T-helper 1 cell (primary cell): ENCODE measurements around the gene SYK.

Source experiments
- DNase-seq, 5 donors: peaks; one replicate each; pipeline ENCODE4 v3.0.0-alpha.2; 2012 to 2020

Gene SYK

DNA sequence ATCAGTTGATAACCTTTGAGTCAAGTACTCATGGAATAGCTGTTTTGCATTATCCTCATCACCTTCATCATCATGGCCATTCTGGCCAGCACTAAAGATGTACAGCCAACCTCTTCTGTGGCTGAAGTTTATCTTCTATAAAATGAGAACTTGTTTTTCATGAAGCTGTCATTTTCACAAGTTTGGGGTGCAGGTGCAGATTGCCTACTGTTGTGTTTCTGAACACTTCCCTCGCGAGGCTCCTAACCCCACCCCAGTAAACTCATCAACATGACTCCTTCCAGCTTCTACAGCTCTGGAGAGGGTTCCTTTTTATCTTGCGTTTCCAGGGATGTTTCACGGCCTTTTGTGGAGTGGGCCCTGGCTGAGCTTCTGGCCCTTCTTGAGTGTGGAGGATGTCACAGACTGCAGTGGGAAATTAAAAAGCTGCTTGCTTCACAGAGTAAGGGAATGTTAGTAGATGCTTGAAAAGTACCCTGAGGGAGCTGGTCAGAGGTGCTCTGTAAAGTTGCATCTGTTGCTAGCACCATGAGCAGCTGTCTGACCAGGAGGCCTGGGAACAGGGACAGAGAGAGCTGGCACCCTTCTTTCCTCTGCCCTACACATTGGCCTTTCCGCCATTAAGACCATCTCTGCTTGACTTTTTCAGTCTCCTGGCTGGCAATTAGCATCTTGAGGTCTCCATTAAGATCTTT lies 24.9 kb downstream of the SYK start:
- no peak for DNase-seq

DNA sequence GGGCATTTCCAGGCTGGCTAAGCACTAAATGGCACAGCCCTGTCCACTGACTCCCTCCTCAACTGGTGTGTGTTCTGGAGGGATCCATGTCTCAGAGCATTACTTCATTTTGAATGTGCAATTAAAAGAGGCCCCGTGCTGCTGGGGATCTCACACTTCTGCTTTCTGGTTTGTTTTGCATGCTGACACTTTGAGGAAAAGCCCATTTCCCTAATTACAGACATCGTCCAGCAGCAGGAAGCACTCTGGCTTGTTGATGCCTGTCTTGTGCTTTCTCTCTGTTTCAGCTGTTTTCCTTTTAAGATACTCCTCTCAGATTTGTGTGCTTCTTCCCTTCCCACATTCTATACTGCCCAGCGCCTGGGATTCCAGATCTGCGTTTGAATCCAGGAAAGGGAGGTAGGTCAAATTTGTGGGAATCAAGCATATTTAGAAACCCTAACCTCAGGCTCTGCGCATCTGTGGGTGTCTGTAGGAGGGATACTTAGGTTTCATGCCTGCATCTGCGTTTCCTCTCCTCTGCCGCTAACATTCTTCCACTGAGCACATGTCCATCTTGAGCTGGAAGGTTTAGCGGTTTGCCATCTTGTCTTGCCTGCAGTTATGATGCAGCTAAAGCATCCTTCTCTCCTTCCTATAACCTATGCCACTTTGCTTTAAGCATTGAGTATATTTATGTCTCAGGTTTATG lies 25.7 kb downstream of the SYK start:
- no peak for DNase-seq

- no peak for DNase-seq
Measured at GRCh38 chr9:90830051-90830450, 28.4 kb downstream of the SYK start.

DNA sequence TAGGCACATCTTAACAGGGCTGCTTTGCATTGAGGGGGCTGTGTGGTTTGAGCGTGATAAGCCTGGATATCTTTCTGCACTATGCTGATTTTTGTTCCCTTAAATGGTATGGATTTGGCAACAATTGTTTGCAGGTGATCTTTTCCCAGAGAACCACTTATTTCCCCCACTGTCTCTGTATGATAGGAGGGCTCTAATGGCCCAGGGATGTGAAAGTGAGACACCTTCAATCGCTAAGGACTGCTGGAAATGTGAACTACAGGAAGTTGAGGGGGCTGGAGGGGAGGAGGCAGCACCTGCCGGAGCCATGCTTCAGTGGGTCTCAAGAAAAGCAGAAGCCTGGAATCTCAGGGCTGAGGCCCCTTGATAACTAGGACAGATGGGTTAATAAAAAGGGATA lies 29.4 kb downstream of the SYK start:
- DNase-seq: no peak

DNA sequence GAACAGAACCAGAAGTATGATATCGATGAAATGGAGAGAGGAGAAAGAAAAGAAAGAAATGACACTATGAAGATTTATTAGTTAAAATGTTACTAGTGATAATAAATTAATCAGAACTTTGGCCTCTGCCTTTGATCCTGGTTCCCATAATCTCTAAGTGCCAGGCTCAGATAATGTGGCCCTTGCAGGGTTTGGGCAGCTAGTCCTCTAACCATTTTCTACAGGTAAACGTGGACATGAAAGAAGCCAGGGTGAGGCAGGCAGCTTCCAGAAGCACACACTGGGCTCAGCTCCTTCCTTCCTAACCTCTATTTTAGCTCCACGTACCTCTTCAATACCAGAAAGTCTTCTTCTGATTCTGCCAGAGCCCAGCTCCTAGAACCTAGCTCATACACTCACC lies 30.6 kb downstream of the SYK start:
- no peak for DNase-seq

DNA sequence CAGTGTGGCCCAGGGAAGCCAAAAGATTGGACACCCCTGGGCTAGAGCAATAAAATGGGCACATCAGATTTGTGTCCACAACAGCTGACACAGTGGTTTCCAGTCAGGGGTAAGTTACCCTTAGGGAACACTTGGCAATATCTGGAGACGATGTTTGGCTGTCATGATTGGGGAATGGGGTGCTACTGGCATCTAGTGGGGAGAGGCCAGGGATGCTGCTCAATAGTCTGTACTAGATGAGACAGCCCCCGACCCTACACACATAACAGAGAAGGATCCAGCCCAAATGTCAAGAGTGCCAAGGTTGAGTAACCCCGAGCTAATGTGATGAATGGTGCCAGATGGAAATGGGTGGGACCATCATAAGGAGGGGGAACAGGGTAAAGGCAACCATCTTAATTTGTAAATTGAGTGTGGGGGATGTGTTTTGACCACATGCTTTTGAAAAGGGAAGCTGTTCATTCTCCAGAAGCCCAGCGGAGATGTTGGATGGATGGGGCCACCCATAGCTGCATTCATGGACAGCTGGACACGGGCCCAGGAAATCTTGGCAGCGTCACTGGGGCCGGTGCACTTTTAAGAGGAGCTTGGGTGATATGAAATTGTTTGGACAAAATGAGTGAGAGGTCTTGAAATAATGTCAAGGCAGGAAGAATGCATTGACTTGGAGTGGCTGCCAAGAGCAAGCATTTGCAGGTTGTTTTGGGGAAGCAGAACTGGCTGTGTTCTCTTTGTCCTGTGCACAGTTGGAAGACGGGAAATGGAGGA lies 33.4 kb downstream of the SYK start:
- no peak for DNase-seq

- DNase-seq: no peak
Measured at GRCh38 chr9:90836411-90837080, 34.9 kb downstream of the SYK start.

DNA sequence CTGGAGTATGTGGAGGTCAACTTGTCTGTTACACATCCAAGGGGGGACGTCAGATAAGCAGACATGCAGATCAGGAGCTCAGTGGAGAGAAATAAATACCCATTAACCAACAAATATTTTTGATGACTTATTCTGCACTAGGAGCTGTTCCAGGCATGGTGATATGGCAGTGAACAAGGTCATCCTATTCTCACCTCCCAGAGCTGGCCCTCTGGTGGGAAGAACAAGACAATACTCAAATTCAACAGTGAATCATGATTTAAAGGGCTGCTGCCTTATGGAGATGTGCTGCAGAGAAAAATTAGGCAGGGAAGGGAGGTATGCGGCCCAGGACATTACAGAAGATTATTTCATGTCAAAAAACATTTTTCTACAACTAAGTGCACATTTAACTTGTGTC lies 36.5 kb downstream of the SYK start:
- DNase-seq: no peak

- DNase-seq: no peak
Measured at GRCh38 chr9:90838581-90839154, 37.0 kb downstream of the SYK start.

GRCh38 chr9:90839183-90839728 lies 37.6 kb downstream of the SYK start:
- no peak for DNase-seq

- no peak for DNase-seq
Measured at GRCh38 chr9:90840696-90841095, 39.1 kb downstream of the SYK start.

DNA sequence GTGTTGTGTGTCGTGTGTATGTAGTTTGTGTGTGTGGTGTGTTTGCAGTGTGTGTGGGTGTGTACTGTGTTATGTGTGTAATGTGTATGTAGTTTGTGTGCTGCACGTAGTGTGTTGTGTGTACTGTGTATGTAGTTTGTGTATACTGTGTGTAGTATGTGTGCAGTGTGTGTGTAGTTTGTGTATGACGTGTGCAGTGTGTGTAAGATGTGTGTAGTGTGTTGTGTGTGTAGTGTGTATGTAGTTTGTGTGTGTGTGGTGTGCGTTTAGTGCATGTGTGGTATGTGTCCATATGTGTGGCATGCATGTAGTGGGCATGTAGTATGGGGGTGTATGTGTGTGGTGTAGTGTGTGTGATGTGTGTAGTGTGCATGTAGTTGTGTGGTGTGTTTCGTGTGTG lies 39.6 kb downstream of the SYK start:
- DNase-seq: no peak

DNA sequence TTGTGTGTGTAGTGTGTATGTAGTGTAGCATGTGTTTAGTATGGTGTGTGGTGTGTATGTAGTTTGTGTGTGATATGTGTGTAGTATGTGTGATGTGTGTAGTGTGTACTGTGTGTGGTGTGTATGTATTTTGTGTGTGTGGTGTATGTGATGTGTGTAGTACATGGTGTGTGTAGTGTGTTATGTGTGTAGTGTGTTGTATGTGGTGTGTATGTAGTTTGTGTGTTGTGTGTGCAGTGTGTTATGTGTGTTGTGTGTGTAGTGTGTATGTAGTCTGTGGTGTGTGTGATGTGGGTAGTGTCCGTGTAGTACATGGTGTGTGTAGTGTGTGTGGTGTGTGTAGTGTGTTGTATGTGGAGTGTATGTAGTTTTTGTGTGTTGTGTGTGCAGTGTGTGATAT lies 40.0 kb downstream of the SYK start:
- DNase-seq: no peak

DNA sequence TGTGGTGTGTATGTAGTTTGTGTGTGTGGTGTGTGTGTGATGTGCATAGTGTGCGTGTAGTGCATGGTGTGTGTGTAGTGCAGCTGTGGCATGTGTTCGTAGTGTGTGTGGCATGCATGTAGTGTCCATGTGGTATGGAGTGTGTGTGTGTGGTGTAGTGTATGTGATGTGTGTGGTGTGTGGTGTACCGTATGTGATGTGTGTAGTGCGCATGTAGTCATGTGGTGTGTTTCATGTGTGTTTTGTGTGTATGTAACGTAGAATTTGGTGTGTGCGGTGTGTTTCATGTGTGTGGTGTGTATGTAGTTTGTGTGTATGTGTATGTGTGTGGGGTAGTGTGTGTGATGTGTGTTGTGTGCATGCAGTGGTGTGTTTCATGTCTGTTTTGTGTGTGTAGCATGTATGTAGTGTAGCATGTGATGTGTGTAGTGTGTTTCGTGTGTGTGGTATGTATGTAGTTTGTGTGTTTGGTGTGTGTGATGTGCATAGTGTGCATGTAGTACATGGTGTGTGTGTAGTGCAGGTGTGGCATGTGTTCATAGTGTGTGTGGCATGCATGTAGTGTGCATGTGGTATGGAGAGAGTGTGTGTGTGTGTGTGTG lies 40.7 kb downstream of the SYK start:
- no peak for DNase-seq

DNA sequence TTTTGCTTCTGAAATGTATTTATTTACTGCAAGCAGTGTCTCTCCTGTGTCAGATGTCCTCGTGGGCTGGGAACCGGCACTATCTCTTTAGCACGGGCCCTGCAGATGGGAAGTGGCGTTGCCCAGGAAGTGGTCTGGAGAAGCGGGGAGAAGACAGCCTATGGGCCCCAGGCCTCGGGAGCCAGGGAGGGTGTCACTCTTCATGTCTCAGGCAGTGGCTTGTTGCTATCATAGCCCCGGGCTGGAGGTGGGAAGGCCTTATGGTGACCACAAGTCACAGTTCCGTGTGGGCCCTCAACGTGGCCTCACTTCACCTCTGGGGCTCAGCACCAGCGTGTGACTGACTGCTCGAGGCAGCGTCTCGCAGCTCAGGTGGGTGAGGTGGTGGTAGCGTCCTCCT lies 41.4 kb downstream of the SYK start:
- DNase-seq: no peak

- DNase-seq: no peak
Measured at GRCh38 chr9:90843525-90843924, 41.9 kb downstream of the SYK start.

GRCh38 chr9:90844326-90844725 lies 42.7 kb downstream of the SYK start:
- DNase-seq: no peak

DNA sequence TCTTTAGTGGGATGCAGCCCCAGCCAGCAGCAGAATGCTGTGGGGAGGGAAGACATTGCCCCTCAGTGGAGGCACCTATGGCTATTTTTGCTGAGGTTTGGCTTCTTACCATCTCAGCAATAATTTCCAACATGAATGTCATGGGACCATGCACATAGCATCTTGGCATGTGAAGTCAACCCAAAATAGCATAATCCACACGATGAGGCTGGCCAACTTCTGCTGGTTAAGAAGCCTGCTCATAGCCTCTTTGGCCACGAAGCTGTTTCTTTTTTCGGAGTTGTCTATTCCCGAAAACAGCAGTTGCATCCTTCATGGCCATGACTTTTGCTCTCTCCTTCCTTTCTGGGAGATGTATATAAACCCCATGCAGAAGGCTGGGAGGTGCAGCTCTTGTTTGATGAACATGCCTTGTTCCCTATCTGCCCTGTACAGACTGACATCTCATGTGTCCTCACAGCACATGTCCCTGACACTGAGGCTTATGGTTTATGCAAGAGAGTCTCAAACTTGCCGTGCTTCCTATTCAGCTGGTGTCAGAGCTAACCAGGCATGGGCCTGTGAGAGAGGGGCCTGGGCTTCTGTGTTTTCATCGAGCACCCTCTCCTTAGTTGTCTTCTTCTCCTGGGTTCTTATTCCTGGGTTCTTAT lies 45.3 kb downstream of the SYK start:
- DNase-seq: no peak

DNA sequence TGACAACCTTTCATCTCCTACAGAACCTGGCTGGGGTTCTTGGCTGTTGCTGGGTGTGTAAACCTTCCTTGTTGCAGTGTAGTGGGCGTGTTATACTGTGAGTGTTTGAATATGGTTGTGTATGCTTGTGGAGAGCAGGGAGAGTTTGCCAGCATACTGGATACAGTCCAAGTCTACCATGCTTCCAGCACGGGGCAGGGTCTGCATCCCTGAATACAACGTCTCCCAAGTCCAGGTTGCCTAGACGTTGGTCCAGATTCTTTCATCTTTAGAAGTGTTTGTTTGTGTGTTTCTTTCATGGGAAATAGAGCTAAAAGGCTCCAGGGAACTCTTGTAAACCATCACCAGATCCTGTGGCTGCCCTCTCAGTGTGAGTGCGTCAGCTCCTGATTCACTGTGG lies 46.4 kb downstream of the SYK start:
- DNase-seq: no peak

DNA sequence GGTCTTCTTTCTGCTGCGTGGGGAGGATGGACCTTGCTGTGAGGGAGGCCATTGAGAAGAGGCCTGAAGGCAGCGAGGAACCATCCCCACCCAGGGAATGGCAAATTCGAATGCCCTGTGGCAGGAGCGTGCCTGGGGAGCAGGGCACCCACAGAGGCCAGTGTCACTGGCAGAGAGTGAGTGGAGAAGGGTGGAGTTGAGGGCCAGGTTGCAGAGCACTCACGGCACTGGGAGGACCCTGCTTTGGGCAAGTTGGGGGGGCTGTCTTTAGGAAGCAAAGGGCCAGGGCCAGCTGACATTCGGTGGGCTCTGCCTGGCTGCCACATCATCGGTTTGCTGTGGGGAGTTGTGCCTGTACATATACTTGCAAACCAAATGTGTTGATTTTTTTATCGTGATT lies 47.2 kb downstream of the SYK start:
- DNase-seq: no peak

GRCh38 chr9:90851444-90851843 lies 49.8 kb downstream of the SYK start:
- DNase-seq: no peak

GRCh38 chr9:90853945-90854344 lies 52.3 kb downstream of the SYK start:
- no peak for DNase-seq
